Activated T-cell treated with anti-CD3 and anti-CD28 coated beads for 24 hours (primary cell): Measurements from ENCODE around the gene UCK1.
A peak's percentile ranks its signal among the peaks of the same experiment; 100 is the strongest.

ENCODE experiments used
- DNase-seq: peaks from one replicate; pipeline ENCODE4 v3.0.0-alpha.2; 2020; ENCODE audit warnings: low read depth

Gene UCK1

DNA sequence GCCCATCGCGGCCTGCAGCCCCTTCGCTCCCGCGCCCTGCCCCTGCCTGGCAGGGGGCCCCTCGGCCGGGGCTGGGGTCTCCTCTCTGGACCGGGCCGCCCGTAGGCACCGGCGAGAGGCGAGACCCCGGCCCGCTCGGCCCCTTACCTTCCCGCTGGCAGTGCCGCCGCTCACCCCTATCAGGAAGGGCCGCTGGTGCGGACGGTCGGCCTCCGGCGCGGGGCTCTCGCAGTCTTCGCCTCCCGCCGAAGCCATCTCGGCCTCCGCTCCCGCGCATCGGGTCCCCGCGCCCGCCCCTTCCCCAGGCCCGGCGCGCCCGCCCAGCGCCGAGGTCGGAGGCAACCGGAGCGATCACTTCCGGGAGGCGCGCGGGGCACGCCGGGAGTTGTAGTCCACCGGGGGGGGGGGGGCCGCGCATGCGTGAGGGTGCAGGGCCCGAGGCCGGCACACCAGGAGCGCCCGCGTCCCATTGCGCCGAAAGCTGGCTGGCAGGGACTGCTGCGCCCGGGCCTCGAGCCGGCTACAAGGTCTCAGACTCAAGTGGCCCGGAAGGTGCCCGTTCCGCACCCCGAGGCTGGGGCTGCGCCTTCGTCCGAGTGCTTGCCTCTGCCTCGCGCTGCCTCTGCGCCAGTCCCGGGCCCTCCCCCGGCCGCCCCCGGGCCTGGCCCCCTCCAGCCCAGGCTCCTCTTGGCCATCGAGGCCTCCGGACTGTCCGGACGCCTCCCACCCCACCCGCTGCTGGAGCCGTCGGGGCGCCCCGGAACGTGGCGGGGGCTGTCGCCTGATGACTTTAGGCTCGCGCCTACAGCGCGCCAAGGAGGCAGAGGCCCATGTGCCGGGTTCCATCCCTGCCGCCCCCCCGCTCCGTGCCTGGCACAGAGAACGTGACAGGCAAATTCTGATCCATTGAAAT lies at the start of gene UCK1:
TSS of gene UCK1 (minus strand) at position 344 of the 913 bp plus-strand sequence. CDS start at position 255, 89 bp downstream.
- DNase-seq, result peak; percentile 59

DNA sequence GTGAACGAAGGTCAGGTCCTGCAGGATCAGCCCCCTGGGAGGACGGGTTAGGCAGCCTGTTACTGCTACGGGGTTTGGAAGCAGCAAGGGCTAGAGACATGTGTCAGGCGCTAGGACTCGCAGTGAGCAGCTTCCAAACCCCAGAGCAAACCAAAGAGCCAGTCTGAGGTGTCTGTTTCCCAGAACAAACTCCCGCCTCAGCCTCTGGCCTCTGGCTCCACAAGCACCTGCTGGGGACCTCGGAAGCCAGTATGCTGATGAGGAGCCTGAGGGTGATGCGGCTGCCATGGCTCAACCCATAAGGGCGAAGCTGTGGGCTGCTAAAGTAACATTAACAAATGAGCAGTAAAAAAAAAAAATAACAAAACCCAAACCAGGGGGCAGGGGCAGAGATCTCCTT lies 49.3 kb upstream of the UCK1 start:
- no peak for DNase-seq

- no peak for DNase-seq
These were observed 48.7 kb upstream of the UCK1 start for GRCh38 chr9:131579789-131580211.

- DNase-seq, result peak; percentile 20
These were observed 47.9 kb upstream of the UCK1 start for GRCh38 chr9:131578731-131579504.

DNA sequence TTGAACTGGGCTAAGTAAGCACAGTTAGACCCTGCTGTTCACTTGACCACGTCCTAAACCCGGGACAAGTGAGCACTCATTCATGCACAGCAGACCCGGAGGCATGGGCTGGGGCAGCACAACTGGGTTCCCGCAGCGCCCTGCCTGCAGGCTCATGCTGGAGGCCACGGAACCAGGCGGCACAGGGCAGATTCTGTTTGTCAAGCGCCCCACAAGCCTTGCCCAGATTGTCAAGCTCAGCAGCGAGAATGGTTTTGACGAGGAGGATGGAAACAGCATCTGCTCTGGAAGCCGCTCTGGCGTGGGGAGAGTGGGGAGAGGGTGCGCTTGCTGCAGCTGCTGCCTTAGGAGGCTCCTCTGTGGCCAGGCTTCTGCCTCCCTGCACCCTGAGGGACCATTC lies 47.0 kb upstream of the UCK1 start:
- DNase-seq, result no peak

DNA sequence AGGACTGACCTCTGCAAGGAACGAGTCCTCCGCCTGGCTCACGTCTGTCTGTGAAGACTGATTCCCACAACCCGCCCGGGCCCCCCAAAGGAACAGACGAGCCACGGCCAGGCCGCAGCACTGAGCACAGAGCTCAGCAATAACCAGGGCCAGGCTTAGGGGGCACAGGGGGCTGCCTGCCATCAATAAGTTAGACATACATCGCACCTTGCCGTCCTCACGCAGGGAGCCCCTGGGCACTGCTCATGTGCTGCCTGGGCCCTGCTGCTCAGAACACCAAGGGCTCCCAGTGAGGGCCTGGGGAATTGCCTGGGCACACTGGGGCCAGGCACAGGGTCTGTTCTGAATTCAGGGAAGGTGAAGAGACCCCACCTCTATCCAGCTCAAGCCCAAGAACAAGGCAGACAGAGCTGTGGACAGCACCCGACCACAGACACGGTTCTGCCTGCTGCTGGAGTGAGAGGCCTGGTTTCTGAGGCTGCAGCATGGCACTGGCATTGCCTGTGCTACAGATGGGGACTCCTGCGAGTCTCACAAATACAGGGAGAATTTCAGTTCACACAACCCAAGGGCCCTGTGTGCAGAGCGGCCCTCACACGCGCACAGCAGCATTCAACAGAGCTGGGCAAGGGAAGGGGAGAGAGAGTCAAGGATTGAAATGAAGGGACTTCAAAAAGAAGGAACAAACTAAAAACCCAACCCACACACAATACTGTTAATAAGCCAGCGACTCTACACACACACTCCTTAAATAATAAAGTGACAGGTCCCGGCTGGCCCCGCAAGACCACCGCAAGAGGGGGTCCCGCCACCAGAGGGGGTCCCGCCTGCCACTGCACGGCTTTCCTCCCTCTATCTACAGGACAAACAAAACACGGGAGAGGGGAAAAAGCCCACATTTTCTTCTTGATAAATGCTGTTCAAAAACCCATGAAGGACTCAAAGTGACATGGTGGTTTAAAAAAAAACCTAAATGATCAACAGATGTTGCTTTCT lies 46.2 kb upstream of the UCK1 start:
- DNase-seq, result no peak

DNA sequence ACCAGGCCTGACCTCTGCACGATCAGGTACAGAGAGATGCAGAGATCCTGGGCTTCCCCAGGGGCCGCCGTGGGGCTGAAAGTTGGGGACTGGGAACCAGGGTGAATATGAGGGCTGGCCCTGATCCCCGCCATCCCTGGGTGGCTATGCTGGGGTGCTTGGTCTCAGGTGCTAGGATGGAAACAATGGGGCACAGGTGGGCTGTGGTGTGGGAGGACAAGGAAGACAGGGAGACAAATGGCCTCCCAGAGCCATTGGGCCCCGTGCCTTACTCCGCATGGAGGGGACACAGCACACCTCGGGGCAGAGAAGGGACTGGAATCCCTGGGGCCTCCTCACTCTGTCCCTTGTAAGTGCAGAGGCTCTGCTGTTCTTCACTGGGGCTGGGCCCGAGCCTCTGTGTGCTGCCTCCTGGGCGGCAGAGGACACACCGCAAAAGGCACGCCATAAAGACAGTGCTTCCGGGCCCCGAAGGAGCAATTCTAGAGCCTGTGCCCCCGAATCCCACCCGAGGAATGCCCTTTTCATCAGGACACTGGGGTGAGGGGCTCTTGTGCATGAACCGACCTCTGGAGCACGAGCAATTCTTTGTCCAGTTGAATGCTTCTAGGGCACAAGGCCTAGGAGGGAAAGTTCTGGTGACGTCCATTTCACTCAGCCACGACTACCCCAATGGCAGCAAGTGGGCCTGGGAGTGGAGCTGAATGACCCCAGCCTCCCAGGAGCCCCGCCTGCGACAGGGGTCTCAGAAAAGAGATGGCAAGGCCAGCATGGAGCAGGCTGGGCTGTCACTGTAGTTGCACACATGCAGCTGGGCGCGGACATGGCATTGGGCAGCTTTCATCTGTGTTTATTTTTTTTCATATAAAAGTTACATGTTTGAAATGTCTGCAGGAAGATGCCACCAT lies 45.1 kb upstream of the UCK1 start:
- DNase-seq, result no peak

DNA sequence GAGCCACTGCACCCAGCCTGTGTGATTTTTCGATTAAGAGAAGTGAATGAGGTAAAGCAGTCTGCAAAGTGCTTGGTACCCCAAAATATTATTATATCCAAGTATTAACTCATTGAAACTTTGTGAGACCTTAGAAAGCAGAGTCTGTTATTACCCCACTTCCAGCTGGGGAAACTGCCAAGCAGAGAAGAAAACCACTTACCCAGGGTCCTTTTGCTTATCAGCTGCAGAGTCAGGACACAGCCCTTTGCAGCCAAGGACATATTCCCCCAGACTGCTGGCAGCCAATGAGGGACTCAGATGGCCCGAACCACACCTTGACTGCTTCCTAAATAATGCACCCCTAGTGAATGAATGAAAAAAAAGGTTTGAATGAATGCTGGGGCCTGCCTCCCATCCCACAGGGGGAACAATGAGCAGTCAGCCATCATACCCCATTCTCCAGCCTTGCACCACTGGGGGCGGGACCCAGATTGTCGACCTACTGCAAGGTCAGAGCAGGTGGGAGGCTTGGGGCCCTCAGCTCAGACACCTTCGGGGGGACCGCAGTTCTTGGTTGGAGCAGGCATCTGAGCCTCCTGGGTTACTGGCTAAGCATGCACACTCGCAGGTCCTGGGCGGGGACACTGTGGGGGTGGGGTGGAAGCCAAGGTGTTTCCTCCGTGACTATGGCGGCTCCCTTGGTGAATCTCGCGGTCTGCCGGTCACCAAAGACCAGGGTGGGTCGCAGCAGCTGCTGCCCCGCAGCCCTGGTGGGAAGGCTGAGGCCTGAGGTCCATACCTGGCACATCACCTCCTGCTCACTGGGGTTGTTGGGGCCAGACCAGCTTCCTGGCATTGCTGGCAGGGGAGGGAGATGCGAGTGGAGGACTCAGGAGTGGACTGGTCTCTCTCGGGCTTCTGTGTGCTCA lies 43.9 kb upstream of the UCK1 start:
- DNase-seq, result no peak

DNA sequence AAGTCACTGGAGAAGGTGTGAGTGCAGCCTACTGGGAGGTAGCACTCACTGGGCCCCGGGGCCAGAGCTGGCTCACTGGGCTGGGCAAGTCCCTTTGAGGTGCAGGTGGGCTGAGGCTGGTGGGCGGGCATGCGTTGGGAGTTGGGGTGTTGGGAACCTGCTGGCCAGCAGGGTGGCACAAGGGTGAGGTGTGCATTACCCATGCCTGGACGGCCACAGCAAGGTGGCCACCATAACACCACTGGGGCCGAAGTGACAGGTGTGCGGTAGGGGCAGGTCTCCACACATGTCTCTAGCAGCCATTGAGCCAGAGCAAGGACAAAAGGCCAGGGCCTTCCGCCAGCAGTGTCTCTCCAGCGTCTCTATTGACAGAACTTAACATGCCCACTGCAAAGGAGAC lies 36.8 kb upstream of the UCK1 start:
- no peak for DNase-seq

DNA sequence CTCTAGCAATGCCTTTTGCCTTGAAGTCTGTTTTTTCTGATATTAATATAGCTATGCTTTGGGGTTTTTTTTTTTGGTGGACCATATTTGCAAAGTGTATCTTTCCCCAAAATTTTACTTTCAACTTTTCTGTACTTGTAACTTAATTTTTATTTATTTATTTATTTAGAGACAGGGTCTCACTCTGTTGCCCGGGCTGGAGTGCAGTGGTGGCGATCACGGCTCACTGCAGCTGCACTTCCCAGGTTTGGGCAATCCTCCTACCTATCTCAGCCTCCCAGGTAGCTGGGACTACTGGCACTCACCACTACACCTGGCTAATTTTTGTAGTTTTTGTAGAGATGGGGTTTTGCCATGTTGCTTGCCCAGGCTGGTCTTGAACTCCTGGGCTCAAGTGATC lies 35.1 kb upstream of the UCK1 start:
- DNase-seq, result no peak

- DNase-seq, result no peak
These were observed 34.3 kb upstream of the UCK1 start for GRCh38 chr9:131565369-131565768.

GRCh38 chr9:131562032-131562959 lies 31.2 kb upstream of the UCK1 start:
- DNase-seq, result no peak

GRCh38 chr9:131559421-131560000 lies 28.4 kb upstream of the UCK1 start:
- DNase-seq, result no peak

GRCh38 chr9:131557855-131558548 lies 26.9 kb upstream of the UCK1 start:
- no peak for DNase-seq

DNA sequence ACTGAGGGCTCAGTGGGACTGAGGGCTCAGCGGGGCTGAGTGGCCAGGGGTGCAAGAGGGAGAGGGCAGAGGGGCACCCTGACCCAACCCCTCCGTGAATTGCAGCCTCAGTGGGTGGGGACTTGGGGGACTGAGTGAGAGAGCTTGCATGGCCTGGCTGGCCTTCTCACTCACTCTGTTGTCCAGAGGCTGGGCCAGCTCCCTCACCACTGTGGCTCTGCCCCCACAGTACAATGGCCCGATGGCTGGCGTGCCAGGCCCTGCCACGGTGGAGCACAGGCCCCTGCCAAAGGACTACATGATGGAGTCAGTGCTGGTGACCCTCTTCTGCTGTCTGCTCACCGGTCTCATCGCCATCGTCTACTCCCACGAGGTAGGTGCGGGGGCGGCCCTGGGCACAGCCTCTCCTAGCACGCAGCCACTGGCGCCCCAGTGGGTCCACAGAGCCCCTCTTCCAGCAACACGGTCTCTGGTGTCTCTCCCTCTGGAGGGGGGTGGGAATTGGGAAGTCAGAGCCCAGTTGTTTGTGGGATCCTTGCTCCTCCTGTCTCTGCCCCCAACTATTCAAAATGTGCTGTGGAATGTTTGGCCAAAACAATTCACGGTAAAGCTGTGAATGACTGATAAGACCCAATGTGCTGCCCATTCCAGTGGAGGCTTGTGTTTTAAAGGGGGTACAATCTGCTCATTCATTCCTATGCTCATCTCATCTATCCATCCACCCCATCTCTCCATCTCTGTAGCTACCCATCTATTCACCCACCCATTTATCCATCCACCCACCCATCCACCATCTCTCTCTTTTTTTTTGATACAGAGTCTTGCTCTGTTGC lies 25.0 kb upstream of the UCK1 start:
- no peak for DNase-seq

DNA sequence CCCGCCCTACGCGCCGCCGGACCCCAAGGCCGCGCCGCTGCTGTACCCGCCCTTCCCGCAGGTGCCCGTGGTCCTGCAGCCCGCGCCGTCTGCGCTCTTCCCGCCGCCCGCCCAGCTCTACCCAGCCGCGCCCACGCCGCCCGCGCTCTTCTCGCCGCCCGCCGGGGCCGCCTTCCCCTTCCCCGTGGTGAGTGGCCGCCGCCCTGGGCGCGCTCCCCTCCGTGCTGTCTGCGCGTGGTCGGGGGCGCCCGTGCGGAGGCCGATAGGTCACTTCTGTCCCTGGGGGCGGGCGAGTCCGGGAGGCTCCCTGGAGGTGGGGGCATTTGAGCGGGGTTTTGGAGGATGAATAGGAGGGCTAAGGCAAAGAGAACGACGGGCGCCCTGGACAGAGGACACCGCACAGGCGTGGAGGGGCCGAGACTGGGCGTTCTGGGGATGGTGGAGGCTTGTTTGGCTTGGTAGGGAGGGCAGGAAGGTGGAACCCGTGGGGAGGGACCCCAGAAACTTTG lies 23.8 kb upstream of the UCK1 start:
- no peak for DNase-seq
